Measurements from ENCODE around the gene CYFIP2.
"Not testable (repeated sequence)": the region's sequence is repeated elsewhere in the genome, so short reads cannot be mapped to it uniquely, and the experiment has no call there.

CYFIP2 gene

GRCh38 chr5:157400741-157401495 is 135.0 kb downstream of the CYFIP2 start:
- DNase-seq, result no peak

DNA sequence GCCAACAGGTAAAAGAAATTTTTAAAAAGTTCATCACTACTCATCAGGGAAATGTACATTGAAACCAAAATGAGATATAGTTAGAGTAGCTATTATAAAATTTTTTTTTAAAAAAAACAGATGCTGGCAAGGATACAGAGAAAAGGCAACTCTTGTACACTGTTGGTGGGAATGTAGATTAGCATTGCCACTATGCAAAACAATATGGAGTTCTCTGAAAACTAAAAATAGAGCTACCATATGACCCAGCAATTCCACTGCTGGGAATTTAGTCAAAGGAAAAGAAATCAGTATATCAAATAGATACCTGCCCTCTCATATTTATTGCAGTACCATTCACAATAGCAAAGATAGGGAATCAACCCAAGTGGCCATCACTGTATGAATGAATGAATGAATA is 149.9 kb downstream of the CYFIP2 start:
- DNase-seq, result no peak

GRCh38 chr5:157419521-157419920 is 153.6 kb downstream of the CYFIP2 start:
- DNase-seq, result not testable (repeated sequence)

DNA sequence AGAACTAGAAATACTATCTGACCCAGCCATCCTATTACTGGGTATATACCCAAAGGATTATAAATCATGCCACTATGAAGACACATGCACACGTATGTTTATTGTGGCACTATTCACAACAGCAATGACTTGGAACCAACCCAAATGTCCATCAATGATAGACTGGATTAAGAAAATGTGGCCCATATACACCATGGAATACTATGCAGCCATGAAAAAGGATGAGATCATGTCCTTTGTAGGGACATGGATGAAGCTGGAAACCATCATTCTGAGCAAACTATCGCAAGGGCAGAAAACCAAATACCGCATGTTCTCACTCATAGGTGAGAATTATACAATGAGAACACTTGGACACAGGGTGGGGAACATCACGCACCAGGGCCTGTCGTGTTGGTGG is 164.0 kb downstream of the CYFIP2 start:
- not testable (repeated sequence) for DNase-seq

DNA sequence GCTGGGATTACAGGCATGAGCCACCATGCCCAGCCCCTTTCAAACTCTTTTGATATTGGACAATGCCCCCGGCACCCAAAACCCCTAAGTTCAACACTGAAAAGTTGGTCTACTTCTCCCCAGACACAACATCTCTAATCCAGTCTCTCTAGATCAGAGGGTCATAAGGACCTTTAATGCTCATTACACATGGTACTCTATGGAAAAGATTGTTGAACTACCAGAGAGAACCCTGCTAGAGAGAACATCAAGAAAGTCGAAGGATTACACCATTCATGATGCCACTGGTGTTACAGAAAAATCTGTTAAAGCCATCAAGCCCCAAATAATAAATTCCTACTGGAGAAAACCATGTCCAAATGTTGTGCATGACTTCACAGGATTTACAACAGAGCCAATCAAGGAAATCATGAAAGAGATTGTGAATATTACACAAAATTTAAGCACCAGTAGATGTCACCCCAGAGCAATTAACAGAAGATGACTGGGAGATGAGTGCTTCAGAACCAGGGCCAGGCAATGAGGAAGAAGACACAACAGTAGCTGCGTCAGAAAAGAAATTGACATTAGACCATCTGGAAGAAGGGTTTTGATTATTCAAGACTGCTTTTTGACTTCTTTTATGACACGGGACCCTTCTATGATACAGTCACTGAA is 165.7 kb downstream of the CYFIP2 start:
- DNase-seq, result peak; percentile 6 to 71 (median 54)

- no peak for DNase-seq
Measured at GRCh38 chr5:157434096-157434495, 168.2 kb downstream of the CYFIP2 start.

GRCh38 chr5:157443041-157443549 is 177.2 kb downstream of the CYFIP2 start:
- no peak for DNase-seq

GRCh38 chr5:157444224-157444623 is 178.3 kb downstream of the CYFIP2 start:
- DNase-seq, result peak in 2 of 3 experiments; percentile 41 to 69
